ENCODE data around the gene TXNDC17.

DNA sequence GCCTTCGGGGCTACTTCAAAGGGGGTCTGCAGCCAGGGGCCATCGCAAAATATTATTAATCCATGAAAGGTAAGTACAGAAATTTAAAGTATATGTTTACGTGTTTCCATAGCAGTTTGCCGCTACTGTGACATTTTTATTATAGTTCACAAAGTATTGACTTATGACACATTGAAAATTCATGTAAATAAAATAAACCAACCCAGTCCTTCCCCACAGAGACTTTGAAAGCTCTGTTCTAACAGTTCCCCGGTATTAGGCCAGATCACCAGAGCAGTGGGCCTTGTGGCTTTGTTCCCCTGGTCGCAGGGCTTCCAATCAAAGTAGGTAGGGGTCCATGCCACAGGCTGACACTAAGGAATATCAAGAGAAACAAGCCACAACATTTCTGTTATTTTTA lies 14.2 kb upstream of the TXNDC17 start:
- TF ChIP-seq, protein P1, sequence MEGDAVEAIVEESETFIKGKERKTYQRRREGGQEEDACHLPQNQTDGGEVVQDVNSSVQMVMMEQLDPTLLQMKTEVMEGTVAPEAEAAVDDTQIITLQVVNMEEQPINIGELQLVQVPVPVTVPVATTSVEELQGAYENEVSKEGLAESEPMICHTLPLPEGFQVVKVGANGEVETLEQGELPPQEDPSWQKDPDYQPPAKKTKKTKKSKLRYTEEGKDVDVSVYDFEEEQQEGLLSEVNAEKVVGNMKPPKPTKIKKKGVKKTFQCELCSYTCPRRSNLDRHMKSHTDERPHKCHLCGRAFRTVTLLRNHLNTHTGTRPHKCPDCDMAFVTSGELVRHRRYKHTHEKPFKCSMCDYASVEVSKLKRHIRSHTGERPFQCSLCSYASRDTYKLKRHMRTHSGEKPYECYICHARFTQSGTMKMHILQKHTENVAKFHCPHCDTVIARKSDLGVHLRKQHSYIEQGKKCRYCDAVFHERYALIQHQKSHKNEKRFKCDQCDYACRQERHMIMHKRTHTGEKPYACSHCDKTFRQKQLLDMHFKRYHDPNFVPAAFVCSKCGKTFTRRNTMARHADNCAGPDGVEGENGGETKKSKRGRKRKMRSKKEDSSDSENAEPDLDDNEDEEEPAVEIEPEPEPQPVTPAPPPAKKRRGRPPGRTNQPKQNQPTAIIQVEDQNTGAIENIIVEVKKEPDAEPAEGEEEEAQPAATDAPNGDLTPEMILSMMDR (IDR thresholded peaks at IDR 0.05) = no peak
- TF ChIP-seq POLR2A (IDR thresholded peaks at IDR 0.05) = no peak

Measured in testis (tissue), 2 donors.